Measurements from ENCODE around the gene SUPT20H.

GRCh38 chr13:37107868-37108267, 48.4 kb upstream of the SUPT20H start:
- TF ChIP-seq CTCF (optimal IDR thresholded peaks at IDR 0.05 in 1 of 3, IDR thresholded peaks at IDR 0.05 in 1 of 3, conservative IDR thresholded peaks at IDR 0.05 in 1 of 3; ENCODE audit: extremely low read depth in 1 of 3, insufficient read depth in 2 of 3, low read length in 3 of 3) (no peak), EZH2 (IDR thresholded peaks at IDR 0.05; ENCODE audit: low read length) (no peak)

Measured in keratinocyte (primary cell).